ENCODE measurements around the gene NFAT5. TPM values are rescaled to one million over a fixed set of nuclear protein-coding genes. Genes with fewer than 3 reads are reported as not detected.

The NFAT5 gene
- total RNA-seq, 1 experiment from 2014 or later, result 21.0 TPM

DNA sequence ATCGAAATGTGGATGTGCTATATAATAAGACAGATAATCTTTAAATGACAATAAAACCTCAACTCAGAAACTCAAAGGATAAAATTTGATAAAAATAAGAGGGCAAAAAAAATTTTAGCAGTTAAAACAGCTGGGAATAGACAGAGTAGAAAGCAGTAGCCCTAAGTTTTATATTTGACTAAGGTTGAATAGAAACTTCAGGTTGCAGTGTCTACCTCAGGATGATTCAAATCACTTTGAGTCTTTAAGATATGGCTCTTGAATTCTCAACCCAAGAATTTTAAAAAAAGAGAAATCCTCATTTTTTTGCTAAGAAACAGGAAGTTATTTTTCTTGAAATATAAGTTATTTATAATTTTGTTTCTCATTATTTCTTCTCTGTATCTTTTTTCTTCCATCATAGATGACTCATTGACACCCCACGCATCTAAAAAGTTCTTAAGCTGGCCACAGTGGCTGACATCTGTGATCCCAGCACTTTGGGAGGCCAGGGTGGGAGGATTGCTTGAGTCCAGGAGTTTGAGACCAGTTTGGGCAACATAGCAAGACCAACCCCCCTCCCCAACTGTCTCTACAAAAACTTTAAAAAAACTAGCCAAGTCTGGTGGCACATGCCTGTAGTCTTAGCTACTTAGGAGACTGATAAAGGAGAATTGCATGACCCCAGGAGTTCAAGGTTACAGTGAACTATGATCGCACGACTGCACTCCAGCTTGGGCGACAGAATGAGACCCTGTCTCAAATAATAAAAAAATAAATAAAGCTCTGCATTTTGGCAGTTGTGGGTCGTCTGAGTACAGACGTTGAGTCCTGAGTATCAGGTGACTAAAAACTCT lies 23.9 kb downstream of the NFAT5 start:
- no peak overlapping the region for H3K4me3 Mint-ChIP-seq
- WGBS (ENCODE audit: extremely low coverage, insufficient read length, low lambda C conversion rate), result no CpG with 5 or more reads among the region's 7 CpGs
- no peak overlapping the region for H3K4ac ChIP-seq (ENCODE audit: low read depth, low read length)
- peaks cover 0 to under 1% of the 10 kb centered on the region in 2 experiments; a peak in 1 of 4 replicates for H3K4me1 Mint-ChIP-seq
- no peak overlapping the region for H3K56ac ChIP-seq (ENCODE audit: insufficient read length, low read depth, low read length)
- H4K20me1 ChIP-seq (ENCODE audit: control insufficient read depth, insufficient read depth, insufficient read length), result no peaks in the 10 kb centered on the region
- H2BK15ac ChIP-seq (ENCODE audit: low read depth, low read length), result no peak overlapping the region
- H3K27me3 ChIP-seq (ENCODE audit: insufficient read depth, low read length), result no peaks in the 10 kb centered on the region
- no peak overlapping the region for H3T11ph ChIP-seq (ENCODE audit: low read length)
- H3K9me3 ChIP-seq (ENCODE audit: control insufficient read depth, low read depth, low read length), result no peaks in the 10 kb centered on the region
- H4K5ac ChIP-seq (ENCODE audit: insufficient read length, low read depth, low read length), result no peak overlapping the region
- H2BK120ac ChIP-seq (ENCODE audit: low read depth, low read length, poor library complexity, severe bottlenecking), result no peak overlapping the region
- H3K14ac ChIP-seq (ENCODE audit: insufficient read depth, low read length), result no peak overlapping the region
- H3K23ac ChIP-seq (ENCODE audit: insufficient read length, low read depth, low read length), result no peak overlapping the region
- peaks cover 2% of the 10 kb centered on the region; the same call in 1 of the 2 replicates for H3K79me2 ChIP-seq (ENCODE audit: insufficient read depth, low read length)
- H3K18ac ChIP-seq (ENCODE audit: insufficient read length, low read depth, low read length), result no peak overlapping the region
- TF ChIP-seq, protein P1, sequence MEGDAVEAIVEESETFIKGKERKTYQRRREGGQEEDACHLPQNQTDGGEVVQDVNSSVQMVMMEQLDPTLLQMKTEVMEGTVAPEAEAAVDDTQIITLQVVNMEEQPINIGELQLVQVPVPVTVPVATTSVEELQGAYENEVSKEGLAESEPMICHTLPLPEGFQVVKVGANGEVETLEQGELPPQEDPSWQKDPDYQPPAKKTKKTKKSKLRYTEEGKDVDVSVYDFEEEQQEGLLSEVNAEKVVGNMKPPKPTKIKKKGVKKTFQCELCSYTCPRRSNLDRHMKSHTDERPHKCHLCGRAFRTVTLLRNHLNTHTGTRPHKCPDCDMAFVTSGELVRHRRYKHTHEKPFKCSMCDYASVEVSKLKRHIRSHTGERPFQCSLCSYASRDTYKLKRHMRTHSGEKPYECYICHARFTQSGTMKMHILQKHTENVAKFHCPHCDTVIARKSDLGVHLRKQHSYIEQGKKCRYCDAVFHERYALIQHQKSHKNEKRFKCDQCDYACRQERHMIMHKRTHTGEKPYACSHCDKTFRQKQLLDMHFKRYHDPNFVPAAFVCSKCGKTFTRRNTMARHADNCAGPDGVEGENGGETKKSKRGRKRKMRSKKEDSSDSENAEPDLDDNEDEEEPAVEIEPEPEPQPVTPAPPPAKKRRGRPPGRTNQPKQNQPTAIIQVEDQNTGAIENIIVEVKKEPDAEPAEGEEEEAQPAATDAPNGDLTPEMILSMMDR (conservative IDR thresholded peaks at IDR 0.05), result no peak
- no peak overlapping the region for H3K9ac ChIP-seq (ENCODE audit: extremely low read depth, insufficient read length, low read length)
- H3K4me2 ChIP-seq (ENCODE audit: insufficient read depth, insufficient read length, low read length), result no peak overlapping the region
- H3K9me3 Mint-ChIP-seq, result no peaks in the 10 kb centered on the region
- peak overlapping the region in 1 of 3 experiments; percentile 61; a peak in 1 of 7 replicates for H3K27ac Mint-ChIP-seq
- H3K36me3 Mint-ChIP-seq (ENCODE audit: insufficient read depth in 1 of 3, low read depth in 3 of 3), result no peaks in the 10 kb centered on the region; a peak in 1 of 7 replicates
- H2AFZ ChIP-seq (ENCODE audit: low read length), result no peak overlapping the region
- no peak overlapping the region for H3K27ac ChIP-seq (ENCODE audit: insufficient read length, low read depth, low read length)
- no peak for DNase-seq
- H2BK20ac ChIP-seq (ENCODE audit: low read depth, low read length, poor library complexity, severe bottlenecking), result no peak overlapping the region
- H4K91ac ChIP-seq (ENCODE audit: insufficient read length, low read depth, low read length), result no peak overlapping the region
- no peaks in the 10 kb centered on the region for H3K79me1 ChIP-seq (ENCODE audit: insufficient read depth, low read depth, low read length, poor library complexity, severe bottlenecking)
- H2AK5ac ChIP-seq (ENCODE audit: insufficient read length, low read length), result no peak overlapping the region
- no peaks in the 10 kb centered on the region for H3K23me2 ChIP-seq (ENCODE audit: insufficient read length, low read depth, low read length, poor library complexity, severe bottlenecking)
- H4K8ac ChIP-seq (replicated peaks; ENCODE audit: insufficient read length, low read depth, low read length), result no peak overlapping the region
- no peak overlapping the region for H2BK12ac ChIP-seq (ENCODE audit: insufficient read length, low read depth, low read length)
- no peaks in the 10 kb centered on the region for H3K27me3 Mint-ChIP-seq (ENCODE audit: low read depth)
- H2BK5ac ChIP-seq (ENCODE audit: insufficient read length, low read length), result no peak overlapping the region
- H3K4me1 ChIP-seq (ENCODE audit: insufficient read depth, low read length), result no peaks in the 10 kb centered on the region

Data from H9 (cell line).